ENCODE measurements around the gene NSMCE4A.

Gene NSMCE4A

DNA sequence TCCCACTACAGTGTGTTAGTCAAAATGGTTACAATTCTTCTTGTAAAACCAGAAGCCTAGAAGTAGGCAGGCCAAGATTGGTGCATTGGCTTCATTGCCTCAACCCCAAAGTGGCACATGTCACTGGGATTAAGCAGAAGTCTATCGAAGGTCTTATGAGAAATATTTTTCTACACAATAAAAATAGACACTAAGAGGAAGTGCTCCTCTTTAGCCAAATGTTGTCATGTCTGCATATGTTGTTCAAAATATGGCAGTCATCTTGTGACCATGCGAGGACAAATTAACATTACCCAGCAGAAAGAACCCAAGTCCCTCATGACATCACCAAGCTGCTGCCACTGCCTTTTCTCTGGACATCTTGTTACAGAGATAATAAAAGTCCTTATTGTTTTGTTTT, 6.3 kb upstream of the NSMCE4A start:
- H3K4me2 ChIP-seq (ENCODE audit: low read depth, low read length, poor library complexity, severe bottlenecking): no peak overlapping the region
- no peak overlapping the region for H3K4me3 ChIP-seq (ENCODE audit: low read length, poor library complexity, severe bottlenecking)
- no peak for TF ChIP-seq EZH2phosphoT487 (IDR thresholded peaks at IDR 0.05; ENCODE audit: borderline replicate concordance)
- TF ChIP-seq, protein P1, sequence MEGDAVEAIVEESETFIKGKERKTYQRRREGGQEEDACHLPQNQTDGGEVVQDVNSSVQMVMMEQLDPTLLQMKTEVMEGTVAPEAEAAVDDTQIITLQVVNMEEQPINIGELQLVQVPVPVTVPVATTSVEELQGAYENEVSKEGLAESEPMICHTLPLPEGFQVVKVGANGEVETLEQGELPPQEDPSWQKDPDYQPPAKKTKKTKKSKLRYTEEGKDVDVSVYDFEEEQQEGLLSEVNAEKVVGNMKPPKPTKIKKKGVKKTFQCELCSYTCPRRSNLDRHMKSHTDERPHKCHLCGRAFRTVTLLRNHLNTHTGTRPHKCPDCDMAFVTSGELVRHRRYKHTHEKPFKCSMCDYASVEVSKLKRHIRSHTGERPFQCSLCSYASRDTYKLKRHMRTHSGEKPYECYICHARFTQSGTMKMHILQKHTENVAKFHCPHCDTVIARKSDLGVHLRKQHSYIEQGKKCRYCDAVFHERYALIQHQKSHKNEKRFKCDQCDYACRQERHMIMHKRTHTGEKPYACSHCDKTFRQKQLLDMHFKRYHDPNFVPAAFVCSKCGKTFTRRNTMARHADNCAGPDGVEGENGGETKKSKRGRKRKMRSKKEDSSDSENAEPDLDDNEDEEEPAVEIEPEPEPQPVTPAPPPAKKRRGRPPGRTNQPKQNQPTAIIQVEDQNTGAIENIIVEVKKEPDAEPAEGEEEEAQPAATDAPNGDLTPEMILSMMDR (conservative IDR thresholded peaks at IDR 0.05; ENCODE audit: low read length): no peak
- H3K9ac ChIP-seq (ENCODE audit: low read depth, low read length, poor library complexity, severe bottlenecking): no peak overlapping the region
- H4K20me1 ChIP-seq (ENCODE audit: insufficient read depth, low read length, poor library complexity, severe bottlenecking): no peaks in the 10 kb centered on the region
- H3K79me2 ChIP-seq (ENCODE audit: insufficient read depth, low read length): no peaks in the 10 kb centered on the region
- no peaks in the 10 kb centered on the region; the same call in 1 of the 2 replicates for H3K9me3 ChIP-seq (ENCODE audit: insufficient read depth, low read depth, low read length)
- no peaks in the 10 kb centered on the region for H3K9me2 ChIP-seq (replicated peaks; ENCODE audit: low read depth, low read length)
- no peaks in the 10 kb centered on the region for H3K27me3 ChIP-seq (ENCODE audit: insufficient read depth, low read length, poor library complexity, severe bottlenecking)
- H3F3A ChIP-seq (ENCODE audit: low read depth): no peaks in the 10 kb centered on the region
- H3K4me1 ChIP-seq (ENCODE audit: insufficient read depth, low read length, poor library complexity, severe bottlenecking): no peaks in the 10 kb centered on the region
- H2AFZ ChIP-seq (ENCODE audit: low read length): no peak overlapping the region
- H3K36me3 ChIP-seq (ENCODE audit: insufficient read depth, low read length): no peaks in the 10 kb centered on the region

DNA sequence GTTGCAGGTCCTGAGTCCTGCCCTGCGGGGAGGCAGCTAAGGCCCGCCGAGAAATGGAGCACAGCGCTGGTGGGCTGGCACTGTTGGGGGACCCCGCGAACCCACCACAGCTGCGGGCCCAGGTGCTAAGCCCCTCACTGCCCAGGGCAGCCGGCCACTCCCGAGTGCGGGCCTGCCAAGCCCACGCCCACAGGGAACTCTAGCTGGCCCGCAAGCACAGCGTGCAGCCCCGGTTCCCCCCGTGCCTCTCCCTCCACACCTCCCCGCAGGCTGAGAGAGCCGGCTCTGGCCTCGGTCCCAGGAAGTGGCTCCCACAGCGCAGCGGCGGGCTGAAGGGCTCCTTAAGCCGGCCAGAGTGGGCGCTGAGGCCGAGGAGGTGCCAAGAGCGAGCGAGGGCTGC, 3.5 kb upstream of the NSMCE4A start:
- no peaks in the 10 kb centered on the region for H3K9me2 ChIP-seq (replicated peaks; ENCODE audit: low read depth, low read length)
- peaks cover 8% of the 10 kb centered on the region for H4K20me1 ChIP-seq (ENCODE audit: insufficient read depth, low read length, poor library complexity, severe bottlenecking)
- H3K4me2 ChIP-seq (ENCODE audit: low read depth, low read length, poor library complexity, severe bottlenecking): no peak overlapping the region
- no peak overlapping the region for H3K4me3 ChIP-seq (ENCODE audit: low read length, poor library complexity, severe bottlenecking)
- H3K36me3 ChIP-seq (ENCODE audit: insufficient read depth, low read length): no peaks in the 10 kb centered on the region
- TF ChIP-seq EZH2phosphoT487 (IDR thresholded peaks at IDR 0.05; ENCODE audit: borderline replicate concordance): no peak
- TF ChIP-seq, protein P1 (conservative IDR thresholded peaks at IDR 0.05; ENCODE audit: low read length): no peak
- H3K79me2 ChIP-seq (ENCODE audit: insufficient read depth, low read length): peaks cover 10% of the 10 kb centered on the region
- peaks cover 8% of the 10 kb centered on the region for H3K4me1 ChIP-seq (ENCODE audit: insufficient read depth, low read length, poor library complexity, severe bottlenecking)
- H3K27me3 ChIP-seq (ENCODE audit: insufficient read depth, low read length, poor library complexity, severe bottlenecking): no peaks in the 10 kb centered on the region
- H2AFZ ChIP-seq (ENCODE audit: low read length): no peak overlapping the region
- no peaks in the 10 kb centered on the region; the same call in 1 of the 2 replicates for H3K9me3 ChIP-seq (ENCODE audit: insufficient read depth, low read depth, low read length)
- no peak overlapping the region for H3K9ac ChIP-seq (ENCODE audit: low read depth, low read length, poor library complexity, severe bottlenecking)
- no peaks in the 10 kb centered on the region for H3F3A ChIP-seq (ENCODE audit: low read depth)

DNA sequence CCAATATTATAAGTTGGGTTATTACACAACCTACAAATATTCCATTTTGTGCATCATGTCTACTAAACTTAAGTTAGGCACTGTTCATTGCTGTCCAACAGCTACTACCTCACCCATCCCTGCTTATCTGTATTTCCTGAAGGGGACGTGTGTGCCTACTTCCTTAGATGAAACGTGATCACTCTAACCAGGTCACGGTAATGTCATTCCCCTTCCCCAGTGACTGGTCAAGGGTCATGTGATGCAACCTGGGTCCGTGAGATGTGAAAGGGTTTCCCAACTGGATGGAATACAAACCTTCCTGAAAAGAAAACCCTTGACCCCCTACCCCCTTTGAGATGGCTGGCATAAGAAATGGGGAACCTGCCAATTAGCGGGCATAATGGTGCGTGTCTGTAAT, 1.6 kb upstream of the NSMCE4A start:
- H3F3A ChIP-seq (ENCODE audit: low read depth): no peaks in the 10 kb centered on the region
- no peaks in the 10 kb centered on the region for H3K27me3 ChIP-seq (ENCODE audit: insufficient read depth, low read length, poor library complexity, severe bottlenecking)
- peaks cover 29% of the 10 kb centered on the region for H3K79me2 ChIP-seq (ENCODE audit: insufficient read depth, low read length)
- no peaks in the 10 kb centered on the region; the same call in 1 of the 2 replicates for H3K9me3 ChIP-seq (ENCODE audit: insufficient read depth, low read depth, low read length)
- no peak overlapping the region for H3K4me3 ChIP-seq (ENCODE audit: low read length, poor library complexity, severe bottlenecking)
- TF ChIP-seq, protein P1 (conservative IDR thresholded peaks at IDR 0.05; ENCODE audit: low read length): no peak
- no peak for TF ChIP-seq EZH2phosphoT487 (IDR thresholded peaks at IDR 0.05; ENCODE audit: borderline replicate concordance)
- peaks cover 13% of the 10 kb centered on the region for H4K20me1 ChIP-seq (ENCODE audit: insufficient read depth, low read length, poor library complexity, severe bottlenecking)
- no peak overlapping the region for H3K4me2 ChIP-seq (ENCODE audit: low read depth, low read length, poor library complexity, severe bottlenecking)
- H2AFZ ChIP-seq (ENCODE audit: low read length): no peak overlapping the region
- no peak overlapping the region for H3K9ac ChIP-seq (ENCODE audit: low read depth, low read length, poor library complexity, severe bottlenecking)
- no peaks in the 10 kb centered on the region for H3K9me2 ChIP-seq (replicated peaks; ENCODE audit: low read depth, low read length)
- no peaks in the 10 kb centered on the region for H3K36me3 ChIP-seq (ENCODE audit: insufficient read depth, low read length)
- peaks cover 22% of the 10 kb centered on the region for H3K4me1 ChIP-seq (ENCODE audit: insufficient read depth, low read length, poor library complexity, severe bottlenecking)

All from Loucy (cell line).